ENCODE data around the gene RPUSD2. TPM values are rescaled to one million over a fixed set of nuclear protein-coding genes. Genes with fewer than 3 reads are reported as not detected.

The RPUSD2 gene
- total RNA-seq, 1 donor from 2014 or later = 10.2 TPM

- Mint-ChIP-seq H3K36me3 (ENCODE audit: low read depth) (peaks cover 2% of the 10 kb centered on the region), H3K9me3 (ENCODE audit: low read depth) (no peaks in the 10 kb centered on the region), H3K27me3 (ENCODE audit: low read depth) (no peaks in the 10 kb centered on the region), H3K27ac (ENCODE audit: unreplicated experiment) (no peak overlapping the region), H3K4me3 (ENCODE audit: unreplicated experiment) (no peak overlapping the region), H3K4me1 (ENCODE audit: low read depth) (peaks cover 7% of the 10 kb centered on the region)
- no peak for TF ChIP-seq CTCF (IDR thresholded peaks at IDR 0.05)
- no peak for DNase-seq (ENCODE audit: low spot score)
Observed at GRCh38 chr15:40534371-40534770, 34.7 kb upstream of the RPUSD2 start.

GRCh38 chr15:40536501-40536900 lies 32.6 kb upstream of the RPUSD2 start:
- TF ChIP-seq CTCF (IDR thresholded peaks at IDR 0.05) = no peak
- Mint-ChIP-seq H3K9me3 (ENCODE audit: low read depth) (no peaks in the 10 kb centered on the region), H3K27me3 (ENCODE audit: low read depth) (no peaks in the 10 kb centered on the region), H3K4me1 (ENCODE audit: low read depth) (peaks cover 7% of the 10 kb centered on the region), H3K27ac (ENCODE audit: unreplicated experiment) (no peak overlapping the region), H3K4me3 (ENCODE audit: unreplicated experiment) (no peak overlapping the region), H3K36me3 (ENCODE audit: low read depth) (peaks cover 2% of the 10 kb centered on the region)
- DNase-seq (ENCODE audit: low spot score) = no peak

GRCh38 chr15:40538976-40539375 lies 30.1 kb upstream of the RPUSD2 start:
- Mint-ChIP-seq H3K36me3 (ENCODE audit: low read depth) (peaks cover 2% of the 10 kb centered on the region), H3K27ac (ENCODE audit: unreplicated experiment) (no peak overlapping the region), H3K9me3 (ENCODE audit: low read depth) (no peaks in the 10 kb centered on the region), H3K4me3 (ENCODE audit: unreplicated experiment) (no peak overlapping the region), H3K27me3 (ENCODE audit: low read depth) (no peaks in the 10 kb centered on the region), H3K4me1 (ENCODE audit: low read depth) (peaks cover 7% of the 10 kb centered on the region)
- TF ChIP-seq CTCF (IDR thresholded peaks at IDR 0.05) = no peak
- no peak for DNase-seq (ENCODE audit: low spot score)

GRCh38 chr15:40543082-40543481 lies 26.0 kb upstream of the RPUSD2 start:
- Mint-ChIP-seq H3K27ac (ENCODE audit: unreplicated experiment) (no peak overlapping the region), H3K36me3 (ENCODE audit: low read depth) (peaks cover 7% of the 10 kb centered on the region), H3K9me3 (ENCODE audit: low read depth) (no peaks in the 10 kb centered on the region), H3K4me3 (ENCODE audit: unreplicated experiment) (no peak overlapping the region), H3K4me1 (ENCODE audit: low read depth) (no peaks in the 10 kb centered on the region), H3K27me3 (ENCODE audit: low read depth) (no peaks in the 10 kb centered on the region)
- DNase-seq (ENCODE audit: low spot score) = no peak
- TF ChIP-seq CTCF (IDR thresholded peaks at IDR 0.05) = no peak

GRCh38 chr15:40543631-40544294 lies 25.3 kb upstream of the RPUSD2 start:
- TF ChIP-seq CTCF (IDR thresholded peaks at IDR 0.05) = no peak
- Mint-ChIP-seq H3K27me3 (ENCODE audit: low read depth) (no peaks in the 10 kb centered on the region), H3K36me3 (ENCODE audit: low read depth) (peaks cover 12% of the 10 kb centered on the region), H3K27ac (ENCODE audit: unreplicated experiment) (no peak overlapping the region), H3K4me3 (ENCODE audit: unreplicated experiment) (no peak overlapping the region), H3K9me3 (ENCODE audit: low read depth) (no peaks in the 10 kb centered on the region), H3K4me1 (ENCODE audit: low read depth) (no peaks in the 10 kb centered on the region)
- no peak for DNase-seq (ENCODE audit: low spot score)

All from chondrocyte (in vitro differentiated cells).